ENCODE results near the gene PAQR6. TPM values are rescaled to one million over a fixed set of nuclear protein-coding genes. Genes with fewer than 3 reads are reported as not detected.
"Not testable (repeated sequence)": the region's sequence is repeated elsewhere in the genome, so short reads cannot be mapped to it uniquely, and the experiment has no call there.

PAQR6 gene
- total RNA-seq, 1 experiment from 2014 or later: 0.07 TPM

DNA sequence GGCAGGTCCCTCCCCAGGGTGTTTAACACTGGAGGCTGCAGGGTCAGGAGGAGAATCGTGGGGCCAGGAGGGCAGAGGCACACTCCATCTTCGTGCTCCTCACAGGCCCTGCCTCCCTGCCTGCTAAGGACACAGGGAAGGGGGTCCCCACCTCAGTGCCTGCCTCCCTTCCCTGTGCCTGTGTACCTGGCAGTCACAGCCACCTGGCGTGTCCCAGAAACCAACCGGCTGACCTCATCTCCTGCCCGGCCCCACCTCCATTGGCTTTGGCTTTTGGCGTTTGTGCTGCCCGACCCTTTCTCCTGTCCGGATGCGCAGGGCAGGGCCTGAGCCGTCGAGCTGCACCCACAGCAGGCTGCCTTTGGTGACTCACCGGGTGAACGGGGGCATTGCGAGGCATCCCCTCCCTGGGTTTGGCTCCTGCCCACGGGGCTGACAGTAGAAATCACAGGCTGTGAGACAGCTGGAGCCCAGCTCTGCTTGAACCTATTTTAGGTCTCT is 6.5 kb downstream of the PAQR6 start:
- in situ Hi-C loops (cut with HindIII; ENCODE audit: low sequenced_read_pairs): no loop called here
- peak; percentile 41 for DNase-seq (ENCODE audit: low spot score)

DNA sequence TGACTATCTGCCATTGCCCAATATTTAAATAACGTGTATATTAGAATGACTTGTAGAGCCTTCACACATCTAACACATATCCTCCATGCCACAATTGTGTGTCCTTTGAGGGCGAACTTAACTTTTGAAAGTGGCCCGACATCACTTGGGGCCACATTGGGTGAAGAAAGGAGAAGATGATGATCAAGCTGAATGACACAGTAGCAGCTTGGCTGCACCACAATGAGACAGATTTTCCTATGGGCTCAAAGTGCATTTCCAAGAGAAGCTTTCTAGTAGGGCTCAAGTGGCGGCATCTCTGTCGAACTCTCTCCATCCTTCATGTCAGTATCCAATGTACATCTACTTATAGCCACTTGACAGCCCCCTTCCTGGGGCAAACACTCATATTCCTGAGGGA is 9.6 kb downstream of the PAQR6 start:
- no peak for DNase-seq (ENCODE audit: low spot score)
- in situ Hi-C loops (cut with HindIII; ENCODE audit: low sequenced_read_pairs): no loop called here

DNA sequence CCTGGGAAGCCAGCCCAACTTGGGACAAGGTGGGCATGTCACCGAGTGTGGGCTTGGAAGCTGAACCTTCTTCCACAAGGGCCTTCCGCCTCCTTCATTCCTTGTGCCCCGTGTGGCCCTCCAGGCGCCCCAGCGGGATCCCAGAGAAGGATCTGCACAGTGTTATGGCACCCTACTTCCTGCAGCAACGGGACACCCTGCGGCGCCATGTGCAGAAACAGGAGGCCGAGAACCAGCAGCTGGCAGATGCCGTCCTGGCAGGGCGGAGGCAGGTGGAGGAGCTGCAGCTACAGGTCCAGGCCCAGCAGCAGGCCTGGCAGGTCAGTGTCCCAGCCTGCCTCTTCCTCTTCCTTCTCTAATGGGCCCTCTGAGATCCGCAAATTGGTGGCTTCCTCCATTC is 11.7 kb downstream of the PAQR6 start:
- in situ Hi-C loops (cut with HindIII; ENCODE audit: low sequenced_read_pairs): no loop called here
- no peak for DNase-seq (ENCODE audit: low spot score)

DNA sequence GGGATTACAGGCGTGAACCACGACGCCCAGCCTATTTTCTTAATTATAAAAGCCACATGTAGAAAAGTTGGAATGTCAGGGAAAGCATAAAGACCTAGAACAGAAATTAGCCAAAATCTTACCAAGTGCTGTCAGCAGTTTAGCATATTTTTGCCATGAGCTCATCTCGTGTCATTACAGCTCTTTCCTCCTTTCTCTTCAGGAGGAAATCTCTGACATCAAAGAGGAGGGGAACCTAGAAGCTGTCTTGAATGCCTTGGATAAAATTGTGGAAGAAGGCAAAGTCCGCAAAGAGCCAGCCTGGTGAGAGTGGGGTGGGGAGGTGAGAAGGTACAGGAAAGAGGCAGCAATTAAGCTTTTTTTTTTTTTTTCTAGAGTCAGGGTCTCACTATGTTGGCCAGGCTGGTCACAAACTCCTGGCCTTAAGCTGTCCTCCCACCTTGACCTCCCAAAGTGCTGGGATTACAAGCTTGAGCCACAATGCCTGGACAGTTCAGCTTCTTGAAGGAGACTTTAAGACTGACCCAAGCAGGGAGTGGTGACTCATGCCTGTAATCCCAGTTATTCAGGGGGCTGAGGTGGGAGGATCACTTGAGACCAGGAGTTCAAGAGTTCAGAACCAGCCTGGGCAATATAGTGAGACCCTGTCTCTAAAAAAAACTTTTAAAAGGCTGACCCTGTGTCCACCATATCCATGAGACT is 14.3 kb downstream of the PAQR6 start:
- no peak for DNase-seq (ENCODE audit: low spot score)
- in situ Hi-C loops (cut with HindIII; ENCODE audit: low sequenced_read_pairs): no loop called here

GRCh38 chr1:156232201-156232894 is 15.5 kb downstream of the PAQR6 start:
- in situ Hi-C loops (cut with HindIII; ENCODE audit: low sequenced_read_pairs): no loop called here
- no peak for DNase-seq (ENCODE audit: low spot score)

DNA sequence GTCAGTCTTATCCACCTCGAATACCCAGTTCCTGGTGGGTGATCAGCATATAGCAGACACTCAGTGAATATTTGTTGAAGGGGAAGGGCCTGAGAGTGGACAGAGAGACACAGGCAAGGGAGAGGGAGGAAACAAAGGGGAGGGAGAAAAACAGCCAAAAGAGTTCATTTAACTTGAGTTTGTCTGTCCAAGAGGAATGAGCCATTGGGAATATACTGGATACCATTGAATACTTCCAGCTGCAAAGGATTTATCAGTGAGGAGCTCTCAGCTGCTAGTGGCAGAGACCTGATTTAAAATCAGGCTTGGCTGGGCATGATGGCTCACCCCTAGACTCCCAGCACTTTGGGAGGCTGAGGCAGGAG is 17.4 kb downstream of the PAQR6 start:
- in situ Hi-C loops (cut with HindIII; ENCODE audit: low sequenced_read_pairs): no loop called here
- no peak for DNase-seq (ENCODE audit: low spot score)

DNA sequence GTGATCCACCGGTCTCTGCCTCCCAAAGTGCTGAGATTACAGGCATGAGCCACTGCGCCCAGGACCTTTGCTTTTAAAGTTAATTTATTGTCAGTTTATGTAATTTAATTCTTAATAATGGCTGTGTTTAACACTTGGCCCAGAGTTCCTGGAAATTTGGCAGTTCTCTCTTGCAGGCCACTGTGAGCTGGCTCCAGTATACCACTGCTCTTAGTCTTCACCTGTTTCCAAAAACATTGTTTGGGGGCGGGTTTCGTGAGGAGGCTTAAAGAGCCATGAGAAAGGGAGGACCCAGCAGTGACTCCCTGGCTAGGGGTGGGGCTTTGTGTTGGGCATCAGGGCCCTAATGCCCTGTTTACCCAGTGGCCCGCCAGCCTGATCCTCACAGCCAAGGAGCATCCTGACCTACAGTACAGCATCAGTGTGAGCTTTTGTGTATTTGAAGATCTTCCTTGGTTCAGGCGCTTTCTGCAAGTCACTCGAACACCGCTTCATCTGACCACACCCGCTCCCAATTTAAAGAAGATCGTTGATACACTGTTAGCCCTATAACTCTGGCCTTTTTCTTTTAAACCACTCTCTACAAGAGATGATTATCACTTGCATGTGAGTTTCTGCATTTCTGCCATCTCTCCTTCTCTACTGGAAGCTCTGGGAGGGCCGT is 17.9 kb downstream of the PAQR6 start:
- in situ Hi-C loops (cut with HindIII; ENCODE audit: low sequenced_read_pairs): loop anchor here (10.0 kb wide), 1 partner anchor 95 kb away; no protein-coding TSS in a partner anchor

DNA sequence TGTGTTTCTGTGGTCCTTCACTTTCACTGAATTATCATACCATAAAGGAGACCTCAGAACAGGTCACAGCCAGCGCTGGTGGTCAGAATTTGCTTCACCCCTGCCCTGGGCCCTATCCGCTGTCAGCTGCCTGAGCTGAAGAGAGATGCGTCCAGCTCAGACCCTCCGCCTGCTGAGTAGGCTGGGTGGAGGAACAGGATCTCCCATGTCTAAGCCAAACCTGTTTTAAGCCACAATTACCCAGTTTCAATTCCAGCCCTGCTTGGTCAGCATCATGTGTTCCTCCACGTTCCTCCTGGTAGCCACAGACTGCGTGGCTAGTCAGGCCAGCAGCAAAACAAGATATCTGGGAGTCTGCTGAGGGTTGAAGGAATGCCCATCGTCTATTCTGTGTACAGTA is 19.4 kb downstream of the PAQR6 start:
- no peak for DNase-seq (ENCODE audit: low spot score)
- in situ Hi-C loops (cut with HindIII; ENCODE audit: low sequenced_read_pairs): loop anchor here (10.0 kb wide), 1 partner anchor 94 kb away; no protein-coding TSS in a partner anchor

More for the DNA sequence above, 17.9 kb downstream of the PAQR6 start:
- DNase-seq (ENCODE audit: low spot score): no peak

DNA sequence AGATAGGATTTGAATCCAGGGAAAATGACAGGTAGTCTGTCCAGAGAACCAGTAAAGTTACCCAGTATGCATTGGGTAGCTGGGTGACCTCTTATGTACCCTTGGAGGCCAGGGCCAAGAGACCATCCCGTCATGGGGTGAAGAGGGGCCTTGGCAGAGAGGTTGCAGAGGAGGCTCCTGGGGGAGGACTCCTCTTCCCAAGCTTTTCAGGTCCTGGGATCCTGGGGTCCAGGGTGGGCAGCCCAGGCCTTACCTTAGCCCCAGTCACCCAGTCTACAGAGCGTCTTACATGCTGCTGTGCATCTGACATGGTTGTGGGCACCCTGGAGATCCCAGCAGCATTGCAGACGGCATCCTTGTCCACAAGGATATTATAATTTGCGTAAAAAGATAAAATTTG is 21.1 kb downstream of the PAQR6 start:
- in situ Hi-C loops (cut with HindIII; ENCODE audit: low sequenced_read_pairs): loop anchor here (10.0 kb wide), 1 partner anchor 92 kb away; no protein-coding TSS in a partner anchor
- no peak for DNase-seq (ENCODE audit: low spot score)

- in situ Hi-C loops (cut with HindIII; ENCODE audit: low sequenced_read_pairs): loop anchor here (10.0 kb wide), 1 partner anchor 91 kb away; no protein-coding TSS in a partner anchor
These were observed 21.7 kb downstream of the PAQR6 start for GRCh38 chr1:156226116-156226538.

DNA sequence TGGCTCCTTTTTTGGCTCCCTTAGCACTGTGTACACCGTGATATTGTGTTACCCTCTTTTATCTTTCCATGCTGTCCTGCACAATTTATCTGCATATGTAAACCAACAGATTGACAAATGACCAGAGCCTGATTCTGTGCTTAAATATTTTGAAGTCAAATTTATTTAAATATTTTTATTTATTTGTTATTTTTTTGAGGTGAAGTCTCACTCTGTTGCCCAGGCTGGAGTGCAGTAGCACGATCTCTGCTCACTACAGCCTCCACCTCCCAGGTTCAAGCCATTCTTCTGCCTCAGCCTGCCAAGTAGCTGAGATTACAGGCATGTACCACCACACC is 22.2 kb downstream of the PAQR6 start:
- in situ Hi-C loops (cut with HindIII; ENCODE audit: low sequenced_read_pairs): loop anchor here (10.0 kb wide), 1 partner anchor 91 kb away; no protein-coding TSS in a partner anchor

More at GRCh38 chr1:156226116-156226538, 21.7 kb downstream of the PAQR6 start:
- no peak for DNase-seq (ENCODE audit: low spot score)

GRCh38 chr1:156221986-156222692 is 25.7 kb downstream of the PAQR6 start:
- in situ Hi-C loops (cut with HindIII; ENCODE audit: low sequenced_read_pairs): loop anchor here (10.0 kb wide), 1 partner anchor 87 kb away; no protein-coding TSS in a partner anchor

More for the DNA sequence above, 22.2 kb downstream of the PAQR6 start:
- no peak for DNase-seq (ENCODE audit: low spot score)

DNA sequence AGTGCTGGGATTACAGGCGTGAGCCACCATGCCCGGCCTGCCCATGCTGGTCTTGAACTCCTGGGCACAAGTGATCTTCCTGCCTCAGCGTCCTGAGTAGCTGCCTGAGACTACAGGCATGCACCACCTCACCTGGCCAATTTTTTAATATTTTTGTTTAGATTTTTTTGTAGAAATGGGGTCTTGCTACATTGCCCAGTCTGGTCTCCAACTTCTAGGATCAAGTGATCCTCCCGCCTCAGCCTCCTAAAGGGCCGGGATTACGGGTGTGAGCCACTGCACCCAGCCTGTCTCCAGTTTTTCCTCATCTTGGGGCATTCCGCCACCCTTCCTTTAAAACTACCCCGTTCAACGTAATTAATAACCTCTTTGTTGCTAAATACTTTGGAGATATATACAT is 27.6 kb downstream of the PAQR6 start:
- no peak for DNase-seq (ENCODE audit: low spot score)
- in situ Hi-C loops (cut with HindIII; ENCODE audit: low sequenced_read_pairs): loop anchor here (10.0 kb wide), 1 partner anchor 85 kb away; no protein-coding TSS in a partner anchor

More at GRCh38 chr1:156221986-156222692, 25.7 kb downstream of the PAQR6 start:
- DNase-seq (ENCODE audit: low spot score): no peak

- in situ Hi-C loops (cut with HindIII; ENCODE audit: low sequenced_read_pairs): no loop called here
- DNase-seq (ENCODE audit: low spot score): no peak
These were observed 30.0 kb downstream of the PAQR6 start for GRCh38 chr1:156217871-156218270.

DNA sequence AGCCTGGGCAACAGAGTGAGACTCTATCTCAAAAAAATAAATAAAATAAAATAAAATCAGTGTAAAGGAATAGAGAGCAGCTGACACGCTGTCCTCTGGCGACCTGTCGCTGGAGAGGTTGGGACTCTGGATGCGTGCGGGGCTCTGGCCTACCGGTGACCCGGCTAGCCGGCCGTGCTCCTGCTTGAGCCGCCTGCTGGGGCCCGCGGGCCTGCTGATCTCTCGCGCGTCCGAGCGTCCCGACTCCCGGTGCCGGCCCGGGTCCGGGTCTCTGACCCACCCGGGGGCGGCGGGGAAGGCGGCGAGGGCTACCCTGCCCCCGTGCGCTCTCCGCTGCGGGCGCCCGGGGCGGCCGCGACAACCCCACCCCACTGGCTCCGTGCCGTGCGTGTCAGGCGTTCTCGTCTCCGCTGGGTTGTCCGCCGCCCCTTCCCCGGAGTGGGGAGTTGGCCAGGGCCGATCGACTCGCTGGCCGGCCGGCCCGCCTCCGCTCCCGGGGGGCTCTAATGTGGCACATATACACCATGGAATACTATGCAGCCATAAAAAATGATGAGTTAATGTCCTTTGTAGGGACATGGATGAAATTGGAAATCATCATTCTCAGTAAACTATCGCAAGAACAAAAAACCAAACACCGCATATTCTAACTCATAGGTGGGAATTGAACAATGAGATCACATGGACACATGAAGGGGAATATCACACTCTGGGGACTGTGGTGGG is 31.3 kb downstream of the PAQR6 start:
- DNase-seq (ENCODE audit: low spot score); in situ Hi-C loops (cut with HindIII; ENCODE audit: low sequenced_read_pairs): not testable (repeated sequence)

DNA sequence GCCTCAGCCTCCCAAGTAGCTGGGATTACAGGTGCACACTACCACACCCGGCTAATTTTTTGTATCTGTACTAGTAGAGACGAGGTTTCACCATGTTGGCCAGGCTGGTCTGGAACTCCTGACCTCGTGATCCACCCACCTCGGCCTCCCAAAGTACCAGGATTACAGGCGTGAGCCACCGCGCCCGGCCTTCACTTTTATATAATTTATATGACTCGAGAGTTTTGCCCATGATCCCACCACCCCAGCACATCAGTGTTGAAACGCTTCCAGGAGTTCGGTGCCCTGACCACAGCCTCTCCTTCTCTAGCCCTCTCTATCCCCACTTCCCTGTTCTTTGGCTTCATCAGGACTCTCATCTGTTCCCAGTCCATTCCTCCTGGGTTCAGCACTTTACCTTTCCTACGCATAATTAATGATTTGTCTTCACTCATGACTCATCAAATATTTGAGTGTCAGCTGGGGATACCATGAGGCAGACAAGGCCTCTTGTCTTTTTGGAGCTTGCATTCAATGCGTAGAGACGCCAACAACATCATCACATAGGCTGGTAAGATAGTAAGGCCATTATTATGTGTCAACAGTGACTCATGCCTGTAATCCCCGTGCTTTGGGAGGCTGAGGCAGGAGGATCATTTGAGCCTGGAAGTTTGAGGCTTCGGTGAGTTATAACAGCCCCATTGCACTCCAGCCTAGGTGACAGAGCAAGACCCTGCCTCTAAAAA is 33.7 kb downstream of the PAQR6 start:
- no peak for DNase-seq (ENCODE audit: low spot score)
- in situ Hi-C loops (cut with HindIII; ENCODE audit: low sequenced_read_pairs): no loop called here

DNA sequence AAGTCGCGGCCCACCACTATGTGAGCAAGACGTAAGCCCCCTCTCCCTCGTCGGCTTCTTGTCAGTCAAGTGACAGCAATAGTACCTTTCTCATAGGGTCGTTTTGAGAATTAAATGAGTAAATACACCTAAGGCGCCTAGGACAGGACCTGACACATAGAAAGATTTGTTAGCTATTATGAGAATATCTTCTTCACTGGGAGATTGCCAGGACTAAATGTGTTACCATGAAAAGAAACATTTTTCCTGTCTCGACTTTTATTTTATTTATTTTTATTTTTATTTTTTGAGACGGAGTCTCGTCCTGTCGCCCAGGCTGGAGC is 34.3 kb downstream of the PAQR6 start:
- in situ Hi-C loops (cut with HindIII; ENCODE audit: low sequenced_read_pairs): no loop called here
- no peak for DNase-seq (ENCODE audit: low spot score)
